IPS-20b (cell line): Measurements from ENCODE around the gene FBXW9.

ENCODE experiments used
- H3K27ac ChIP-seq: one replicate; pipeline ENCODE4 v1.5.1; 2013; ENCODE audit warnings: low read length
- H3K27me3 ChIP-seq: 2 replicates; pipeline ENCODE4 v1.6.1; 2013; ENCODE audit warnings: mild to moderate bottlenecking, low read length, inconsistent platforms; ENCODE audit not compliant: insufficient read depth
- H3K36me3 ChIP-seq: 2 replicates; pipeline ENCODE4 v1.6.1; 2013; ENCODE audit warnings: low read depth, mild to moderate bottlenecking, inconsistent platforms, low read length, moderate library complexity; ENCODE audit not compliant: insufficient read depth
- H3K4me1 ChIP-seq: 2 replicates; pipeline ENCODE4 v1.6.1; 2013; ENCODE audit warnings: mild to moderate bottlenecking, control low read depth, inconsistent platforms, low read length, moderate library complexity; ENCODE audit not compliant: insufficient read depth
- H3K4me3 ChIP-seq: 2 replicates; pipeline ENCODE4 v1.5.1; 2013; ENCODE audit warnings: mild to moderate bottlenecking, low read length, inconsistent platforms
- H3K9ac ChIP-seq: 2 replicates; pipeline ENCODE4 v1.6.1; 2013; ENCODE audit warnings: low read depth, mild to moderate bottlenecking, inconsistent platforms, low read length, moderate library complexity
- H3K9me3 ChIP-seq: 2 replicates; pipeline ENCODE4 v1.6.1; 2013; ENCODE audit warnings: mild to moderate bottlenecking, low read depth, low read length, inconsistent platforms; ENCODE audit not compliant: insufficient read depth

The FBXW9 gene

DNA sequence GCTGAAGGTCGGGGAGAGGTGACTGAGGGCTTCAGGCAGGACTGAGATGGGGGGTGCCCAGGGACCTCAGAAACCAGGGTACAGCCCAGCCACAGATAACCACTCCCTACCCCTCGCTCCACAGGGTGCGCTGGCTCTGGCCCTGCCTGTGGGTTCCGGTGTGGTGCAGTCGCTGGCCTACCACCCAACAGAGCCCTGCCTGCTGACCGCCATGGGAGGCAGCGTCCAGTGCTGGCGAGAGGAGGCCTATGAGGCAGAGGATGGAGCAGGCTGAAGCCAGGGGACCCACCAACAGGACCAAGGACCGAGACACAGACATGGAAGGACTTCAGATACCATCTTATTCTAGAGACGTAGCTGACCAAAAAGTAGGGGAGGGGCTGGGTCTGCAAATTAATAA is 21.0 kb downstream of the FBXW9 start:
- Histone ChIP-seq H3K27ac (no peak overlapping the region), H3K4me3 (no peak overlapping the region), H3K4me1 (0 out of 2 replicates have a peak, but pooled peaks cover 3% of the 10 kb centered on the region), H3K27me3 (no peaks in the 10 kb centered on the region), H3K36me3 (peaks cover 80% of the 10 kb centered on the region), H3K9me3 (no peaks in the 10 kb centered on the region), H3K9ac (no peak overlapping the region)

- Histone ChIP-seq H3K4me3 (no peak overlapping the region), H3K9ac (no peak overlapping the region), H3K27me3 (no peaks in the 10 kb centered on the region), H3K27ac (no peak overlapping the region), H3K4me1 (0 out of 2 replicates have a peak, but pooled peaks cover 5% of the 10 kb centered on the region), H3K36me3 (peaks cover 57% of the 10 kb centered on the region), H3K9me3 (no peaks in the 10 kb centered on the region)
Measured at GRCh38 chr19:12672744-12673143, 23.7 kb downstream of the FBXW9 start.

GRCh38 chr19:12670159-12670928 is 26.1 kb downstream of the FBXW9 start:
- H3K4me3 ChIP-seq = peak overlapping the region; percentile 95
- no peaks in the 10 kb centered on the region for H3K27me3 ChIP-seq
- peaks cover 36% of the 10 kb centered on the region for H3K36me3 ChIP-seq
- H3K27ac ChIP-seq = peak overlapping the region; percentile 96
- H3K9me3 ChIP-seq = no peaks in the 10 kb centered on the region
- 0 out of 2 replicates have a peak, but pooled peaks cover 5% of the 10 kb centered on the region for H3K4me1 ChIP-seq
- peak overlapping the region; percentile 97; the same call in 1 of the 2 replicates for H3K9ac ChIP-seq

- H3K27ac ChIP-seq = peak overlapping the region; percentile 96
Measured at GRCh38 chr19:12669270-12670158, 26.9 kb downstream of the FBXW9 start.

GRCh38 chr19:12668932-12669269 is 27.5 kb downstream of the FBXW9 start:
- peak overlapping the region; percentile 95 for H3K4me3 ChIP-seq
- H3K36me3 ChIP-seq = peaks cover 32% of the 10 kb centered on the region
- 0 out of 2 replicates have a peak, but pooled peaks cover 5% of the 10 kb centered on the region for H3K4me1 ChIP-seq
- no peak overlapping the region for H3K27ac ChIP-seq
- no peaks in the 10 kb centered on the region for H3K9me3 ChIP-seq
- H3K27me3 ChIP-seq = no peaks in the 10 kb centered on the region
- H3K9ac ChIP-seq = peak overlapping the region; percentile 97

More at GRCh38 chr19:12669270-12670158, 26.9 kb downstream of the FBXW9 start:
- Histone ChIP-seq H3K4me3 (peak overlapping the region; percentile 95), H3K27me3 (no peaks in the 10 kb centered on the region), H3K9ac (peak overlapping the region; percentile 97), H3K36me3 (peaks cover 38% of the 10 kb centered on the region), H3K9me3 (no peaks in the 10 kb centered on the region), H3K4me1 (0 out of 2 replicates have a peak, but pooled peaks cover 5% of the 10 kb centered on the region)

GRCh38 chr19:12668346-12668745 is 28.1 kb downstream of the FBXW9 start:
- H3K4me1 ChIP-seq = 0 out of 2 replicates have a peak, but pooled peaks cover 5% of the 10 kb centered on the region
- H3K9ac ChIP-seq = peak overlapping the region; percentile 97; the same call in 1 of the 2 replicates
- no peaks in the 10 kb centered on the region for H3K27me3 ChIP-seq
- H3K27ac ChIP-seq = no peak overlapping the region
- H3K4me3 ChIP-seq = peak overlapping the region; percentile 95
- no peaks in the 10 kb centered on the region for H3K9me3 ChIP-seq
- H3K36me3 ChIP-seq = peaks cover 33% of the 10 kb centered on the region

DNA sequence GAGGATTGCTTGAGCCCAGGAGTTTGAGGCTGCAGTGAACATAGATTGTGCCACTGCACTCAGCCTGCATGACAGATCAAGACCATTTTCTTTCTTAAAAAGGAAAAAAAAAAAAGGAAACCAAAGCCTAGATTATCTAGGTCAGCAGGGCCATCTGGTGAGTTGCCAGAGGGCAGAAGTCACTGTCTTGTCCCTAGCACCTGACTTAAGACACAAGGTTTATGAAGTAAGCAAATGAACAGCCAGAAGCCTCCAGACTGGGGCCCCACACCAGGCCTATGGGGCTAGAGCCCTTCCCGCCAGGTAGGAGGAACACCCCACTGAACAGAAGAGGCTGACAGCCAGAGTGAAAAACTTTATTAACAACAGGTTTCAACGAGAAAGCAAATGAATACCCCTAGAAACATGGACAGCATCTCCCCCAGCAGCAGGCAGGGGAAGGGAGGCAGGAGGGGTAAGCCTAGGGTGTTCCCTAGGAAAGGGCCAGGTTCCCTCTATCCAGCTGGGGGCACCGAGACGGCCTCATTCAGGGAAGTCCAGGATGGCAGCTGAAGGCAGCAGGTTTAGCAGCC is 28.6 kb downstream of the FBXW9 start:
- Histone ChIP-seq H3K4me1 (0 out of 2 replicates have a peak, but pooled peaks cover 5% of the 10 kb centered on the region), H3K36me3 (peaks cover 34% of the 10 kb centered on the region), H3K4me3 (peak overlapping the region; percentile 98; the same call in 1 of the 2 replicates), H3K9ac (no peak overlapping the region), H3K9me3 (no peaks in the 10 kb centered on the region), H3K27ac (no peak overlapping the region), H3K27me3 (no peaks in the 10 kb centered on the region)

DNA sequence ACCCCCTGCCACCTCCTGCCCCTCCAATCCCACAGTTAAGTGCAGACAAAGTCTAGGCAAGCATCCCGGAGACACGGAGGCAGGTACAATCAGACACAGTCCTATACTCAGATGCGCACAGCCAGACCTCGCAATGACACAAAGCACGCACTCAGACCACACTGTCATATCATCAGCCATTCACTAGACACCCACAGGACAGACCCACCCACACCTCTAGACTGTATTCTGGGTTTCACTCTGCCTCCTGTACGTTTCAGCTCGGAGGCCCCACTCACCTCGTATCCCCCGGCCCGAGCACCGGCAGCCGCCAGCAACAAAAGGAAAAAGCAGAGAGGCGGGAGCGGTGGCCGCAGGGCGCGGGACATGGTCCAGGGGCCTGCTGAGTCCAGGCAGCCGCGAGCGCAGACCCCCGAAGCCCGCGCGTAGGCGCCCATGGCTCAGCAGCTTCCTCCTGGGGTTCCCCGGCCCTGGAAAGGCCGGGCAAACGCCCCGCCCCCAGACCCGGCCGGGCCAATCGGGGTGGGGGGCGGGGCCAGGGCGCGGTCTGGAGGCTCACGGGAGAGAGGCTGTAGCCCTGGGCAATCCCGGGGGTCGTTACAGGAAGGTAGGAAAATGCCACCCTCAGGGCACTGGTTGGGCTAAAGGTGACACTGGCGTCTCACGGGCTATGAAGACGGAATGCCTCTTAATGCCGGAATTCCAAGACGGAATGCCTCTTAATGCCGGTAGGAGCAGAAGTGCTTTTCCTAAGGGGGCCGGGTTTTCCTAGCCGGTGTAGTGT is 30.0 kb downstream of the FBXW9 start, which contains the start of the genes MAN2B1 and WDR83:
Gene MAN2B1 (minus strand): TSS at position 478 of the 784 bp plus-strand sequence. CDS start 41 bp downstream, at position 437.
Gene WDR83 (plus strand): TSS at position 543 of the 784 bp plus-strand sequence. CDS start 2,984 bp downstream, outside the sequence.
- H3K27ac ChIP-seq = peak within 1 kb of the TSS; percentile 71
- H3K4me3 ChIP-seq = peak within 1 kb of the TSS; percentile 98
- H3K36me3 ChIP-seq = peaks cover 34% of the 10 kb centered on the region
- no peaks in the 10 kb centered on the region for H3K9me3 ChIP-seq
- 0 out of 2 replicates have a peak, but pooled peaks cover 5% of the 10 kb centered on the region for H3K4me1 ChIP-seq
- H3K27me3 ChIP-seq = no peaks in the 10 kb centered on the region
- peak within 1 kb of the TSS; percentile 92 for H3K9ac ChIP-seq

DNA sequence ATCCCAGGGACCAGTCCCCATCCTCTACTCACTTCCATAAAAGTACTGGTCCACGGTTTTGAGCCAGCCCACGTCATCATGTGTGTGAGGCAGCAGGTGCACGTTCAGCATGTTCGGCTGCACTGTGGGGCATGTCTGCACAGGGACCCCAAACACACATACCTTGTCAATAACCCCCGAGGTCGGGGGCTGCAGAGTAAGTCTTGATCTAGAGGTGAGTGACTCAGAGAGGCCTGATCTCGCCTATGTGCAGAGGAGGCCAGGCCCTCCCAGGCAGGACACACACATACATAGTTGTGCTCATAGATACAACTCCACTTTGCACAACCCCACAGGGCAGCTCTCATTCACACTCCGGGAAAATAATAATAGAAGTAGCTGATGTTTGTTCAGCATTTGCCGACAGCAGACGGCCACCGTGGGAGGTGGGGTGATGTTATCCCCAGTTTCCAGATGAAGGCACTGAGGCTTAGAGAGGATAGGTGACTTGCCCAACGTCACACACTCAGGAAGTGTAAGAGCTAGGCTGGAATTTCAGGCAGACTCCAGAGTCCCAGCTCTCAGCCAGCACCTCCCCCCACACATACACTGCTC is 30.7 kb downstream of the FBXW9 start:
- H3K9ac ChIP-seq = peak overlapping the region; percentile 92; the same call in 1 of the 2 replicates
- H3K27me3 ChIP-seq = no peaks in the 10 kb centered on the region
- H3K9me3 ChIP-seq = no peaks in the 10 kb centered on the region
- peak overlapping the region; percentile 98 for H3K4me3 ChIP-seq
- peak overlapping the region; percentile 71 for H3K27ac ChIP-seq
- 0 out of 2 replicates have a peak, but pooled peaks cover 5% of the 10 kb centered on the region for H3K4me1 ChIP-seq
- H3K36me3 ChIP-seq = peaks cover 39% of the 10 kb centered on the region

DNA sequence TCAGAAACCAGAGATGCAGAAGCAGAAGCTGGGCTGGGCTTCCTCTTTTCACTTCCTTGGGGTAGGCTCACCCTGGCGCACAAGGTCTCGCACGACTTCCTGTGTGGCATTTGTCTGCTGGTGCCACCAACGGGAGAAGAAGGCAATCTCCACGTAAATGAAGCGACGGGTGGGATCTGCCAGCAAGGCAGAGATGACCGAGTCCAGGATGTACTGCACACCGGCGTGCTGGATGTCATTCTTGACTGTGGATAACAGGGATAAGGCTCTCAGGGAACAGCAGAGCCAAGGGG is 31.2 kb downstream of the FBXW9 start:
- H3K9me3 ChIP-seq = no peaks in the 10 kb centered on the region
- no peak overlapping the region for H3K9ac ChIP-seq
- H3K36me3 ChIP-seq = peaks cover 35% of the 10 kb centered on the region
- H3K4me1 ChIP-seq = 0 out of 2 replicates have a peak, but pooled peaks cover under 1% of the 10 kb centered on the region
- H3K27ac ChIP-seq = no peak overlapping the region
- H3K27me3 ChIP-seq = no peaks in the 10 kb centered on the region
- no peak overlapping the region for H3K4me3 ChIP-seq
